ENCODE measurements around the gene ETF1. TPM values are rescaled to one million over a fixed set of nuclear protein-coding genes. Genes with fewer than 3 reads are reported as not detected.
A peak's percentile ranks its signal among the peaks of the same experiment; 100 is the strongest.

ETF1 gene
- total RNA-seq, 4 donors from 2014 or later: 69.8 to 195 (median 141) TPM

- DNase-seq (ENCODE audit: low spot score): no peak
- TF ChIP-seq CTCF (IDR thresholded peaks at IDR 0.05): no peak
- ATAC-seq (ENCODE audit: low FRiP score): no peak
Measured at GRCh38 chr5:138580001-138580400, 37.0 kb upstream of the ETF1 start.

GRCh38 chr5:138579517-138579863, 36.5 kb upstream of the ETF1 start:
- ATAC-seq (ENCODE audit: low FRiP score) (no peak), DNase-seq (ENCODE audit: low spot score) (no peak)
- TF ChIP-seq CTCF (IDR thresholded peaks at IDR 0.05): peak in 1 of 3 donors; percentile 31

DNA sequence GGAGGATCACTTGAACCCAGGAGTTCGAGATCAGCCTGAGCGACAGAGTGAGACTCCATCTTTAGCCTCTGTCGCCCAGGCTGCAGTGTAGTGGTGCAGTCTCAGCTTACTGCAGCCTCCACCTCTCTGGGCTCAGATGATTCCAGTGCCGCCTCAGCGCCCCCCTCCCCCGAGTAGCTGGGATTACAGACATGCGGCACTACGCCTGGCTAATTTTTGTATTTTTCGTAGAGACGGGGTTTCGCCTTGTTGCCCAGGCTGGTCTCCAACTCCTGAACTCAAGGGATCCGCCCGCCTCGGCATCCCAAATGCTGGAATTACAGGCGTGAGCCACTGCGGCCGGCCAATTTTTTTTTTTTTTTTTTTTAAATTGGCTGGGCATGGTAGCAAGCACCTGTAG, 34.4 kb upstream of the ETF1 start:
- no peak for TF ChIP-seq CTCF (IDR thresholded peaks at IDR 0.05)
- DNase-seq (ENCODE audit: low spot score) (no peak), ATAC-seq (ENCODE audit: low FRiP score) (no peak)

GRCh38 chr5:138575194-138576015, 32.4 kb upstream of the ETF1 start, which contains the start of gene HSPA9:
TSS of gene HSPA9 (minus strand) at chr5:138575401. CDS start at chr5:138575318, 83 bp downstream.
- peak; percentile 91 for DNase-seq (ENCODE audit: low spot score)
- ATAC-seq (ENCODE audit: low FRiP score): peak; percentile 96

GRCh38 chr5:138574744-138575193, 31.7 kb upstream of the ETF1 start:
- no peak for DNase-seq (ENCODE audit: low spot score)

More at GRCh38 chr5:138575194-138576015, 32.4 kb upstream of the ETF1 start, which contains the start of gene HSPA9:
- no peak for TF ChIP-seq CTCF (IDR thresholded peaks at IDR 0.05)

DNA sequence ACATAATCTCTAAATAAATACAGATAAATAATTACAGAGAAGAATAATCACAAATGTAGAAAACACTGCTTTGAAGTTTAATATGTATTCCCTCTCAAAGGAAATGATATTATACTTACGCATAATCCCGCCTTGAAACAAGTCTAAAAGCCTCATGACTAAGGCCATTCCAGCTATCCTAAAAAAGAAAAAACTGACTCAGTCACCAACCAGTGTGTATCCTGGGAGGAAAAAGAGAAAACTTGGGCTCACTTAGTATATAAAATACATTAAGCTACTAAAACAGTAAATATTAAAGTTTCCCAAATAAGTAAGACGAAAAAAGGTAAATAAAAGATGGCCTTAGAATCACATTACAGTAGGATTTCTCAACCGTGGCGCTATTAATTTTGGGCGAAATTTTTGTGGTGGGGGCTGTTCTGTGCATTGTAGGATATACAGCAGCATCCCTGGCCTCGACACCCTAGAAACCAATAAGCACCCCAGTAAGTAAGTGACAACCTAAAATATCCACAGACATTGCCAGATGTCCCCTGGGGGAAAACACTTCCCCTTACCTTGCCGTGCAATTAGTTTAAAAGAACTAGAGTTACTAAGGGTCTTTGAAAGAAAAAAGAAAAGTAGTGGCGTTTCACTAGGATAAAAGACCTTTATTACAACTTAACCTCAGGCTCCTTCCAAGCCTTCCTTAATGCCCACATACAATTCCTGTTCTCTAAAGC, 31.1 kb upstream of the ETF1 start:
- ATAC-seq (ENCODE audit: low FRiP score): no peak
- no peak for TF ChIP-seq CTCF (IDR thresholded peaks at IDR 0.05)
- DNase-seq (ENCODE audit: low spot score): no peak

More at GRCh38 chr5:138574744-138575193, 31.7 kb upstream of the ETF1 start:
- ATAC-seq (ENCODE audit: low FRiP score): peak; percentile 34
- TF ChIP-seq CTCF (IDR thresholded peaks at IDR 0.05): no peak
